COLO829 (cell line): ENCODE measurements around the gene ATG3.
"Not testable (repeated sequence)": the region's sequence is repeated elsewhere in the genome, so short reads cannot be mapped to it uniquely, and the experiment has no call there.

ENCODE experiments used
- DNase-seq: peaks from one replicate; pipeline ENCODE4 v3.0.0; 2012; ENCODE audit warnings: low spot score

Gene ATG3

GRCh38 chr3:112497897-112498548, 63.7 kb downstream of the ATG3 start:
- no peak for DNase-seq

DNA sequence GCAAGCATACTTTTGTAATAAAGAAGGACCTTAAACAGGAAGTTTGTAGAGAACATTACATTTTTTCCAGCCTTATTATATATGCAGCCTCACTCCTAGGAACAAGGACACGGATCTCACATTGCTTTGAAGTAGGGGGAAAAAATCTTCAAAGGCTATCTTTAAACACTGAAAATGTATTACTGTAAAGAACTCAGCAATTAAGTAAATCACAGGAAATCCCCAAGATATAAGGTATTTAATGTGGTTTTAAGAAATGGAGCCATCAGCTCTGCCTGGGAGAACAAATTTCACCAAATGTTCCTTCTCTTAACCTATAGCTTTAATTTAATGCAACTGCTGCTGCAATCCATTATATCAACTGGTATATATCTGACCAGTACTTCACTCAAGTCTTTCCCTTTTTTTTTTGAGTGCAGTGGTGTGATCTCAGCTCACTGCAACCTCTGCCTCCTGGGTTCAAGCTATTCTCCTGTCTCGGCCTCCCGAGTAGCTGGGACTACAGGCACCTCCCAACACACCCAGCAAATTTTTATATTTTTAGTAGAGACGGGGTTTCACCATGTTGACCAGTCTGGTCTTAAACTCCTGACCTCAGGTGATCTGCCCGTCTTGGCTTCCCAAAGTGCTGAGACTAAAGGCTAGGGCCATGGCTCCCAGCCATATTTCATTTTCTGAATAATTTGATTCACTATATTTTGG, 65.2 kb downstream of the ATG3 start:
- no peak for DNase-seq

GRCh38 chr3:112494448-112494767, 67.4 kb downstream of the ATG3 start:
- DNase-seq, result not testable (repeated sequence)

GRCh38 chr3:112492124-112492523, 69.6 kb downstream of the ATG3 start:
- no peak for DNase-seq

GRCh38 chr3:112491373-112491772, 70.4 kb downstream of the ATG3 start:
- no peak for DNase-seq

DNA sequence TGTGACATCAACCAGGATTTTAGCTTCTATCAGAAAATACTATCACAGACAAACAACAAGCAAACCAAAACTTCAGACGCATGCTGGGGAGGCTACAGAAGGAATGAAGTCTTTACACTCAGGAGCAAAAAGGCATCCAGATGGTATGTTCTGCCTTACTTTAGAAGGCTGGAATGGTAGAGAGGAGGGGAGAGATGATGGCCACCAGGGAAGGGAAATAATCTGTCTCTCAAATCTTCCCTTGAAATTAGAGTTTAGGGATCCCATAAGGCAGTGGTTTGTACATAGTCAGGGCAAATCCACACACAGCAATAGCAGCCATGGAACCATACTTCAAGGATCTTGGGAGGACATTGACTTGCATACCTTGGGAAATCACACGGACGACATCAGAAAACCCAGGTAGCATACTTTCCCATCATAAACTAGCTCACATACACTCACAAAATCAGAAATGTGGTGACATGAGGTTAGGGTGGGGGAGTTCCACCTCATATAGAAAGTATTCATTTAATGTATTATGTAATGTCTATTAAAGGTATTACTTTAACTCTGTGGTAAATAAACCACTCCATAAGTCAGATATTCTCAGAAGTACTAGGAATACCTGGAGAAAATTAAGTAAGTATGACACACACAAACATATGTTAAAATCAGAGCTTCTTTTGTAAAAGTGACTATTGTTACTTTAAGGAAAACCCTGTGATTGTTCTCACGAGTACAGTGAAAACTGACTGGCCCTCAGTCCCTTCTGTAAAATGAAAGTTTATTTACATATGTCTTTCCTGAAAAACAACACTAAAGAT, 71.9 kb downstream of the ATG3 start:
- no peak for DNase-seq

GRCh38 chr3:112486811-112487505, 74.8 kb downstream of the ATG3 start:
- DNase-seq, result no peak

GRCh38 chr3:112484352-112484751, 77.4 kb downstream of the ATG3 start:
- DNase-seq, result no peak

GRCh38 chr3:112482675-112483074, 79.1 kb downstream of the ATG3 start:
- no peak for DNase-seq
